ENCODE data around the gene NLRX1. TPM values are rescaled to one million over a fixed set of nuclear protein-coding genes. Genes with fewer than 3 reads are reported as not detected.
A peak's percentile ranks its signal among the peaks of the same experiment; 100 is the strongest.

The NLRX1 gene
- total and polyA plus RNA-seq, 10 of the 15 experiments (the other 5 are each of a cell fraction or from before 2014, with no cell fraction given): 0.85 to 18.5 (median 10.0) TPM

DNA sequence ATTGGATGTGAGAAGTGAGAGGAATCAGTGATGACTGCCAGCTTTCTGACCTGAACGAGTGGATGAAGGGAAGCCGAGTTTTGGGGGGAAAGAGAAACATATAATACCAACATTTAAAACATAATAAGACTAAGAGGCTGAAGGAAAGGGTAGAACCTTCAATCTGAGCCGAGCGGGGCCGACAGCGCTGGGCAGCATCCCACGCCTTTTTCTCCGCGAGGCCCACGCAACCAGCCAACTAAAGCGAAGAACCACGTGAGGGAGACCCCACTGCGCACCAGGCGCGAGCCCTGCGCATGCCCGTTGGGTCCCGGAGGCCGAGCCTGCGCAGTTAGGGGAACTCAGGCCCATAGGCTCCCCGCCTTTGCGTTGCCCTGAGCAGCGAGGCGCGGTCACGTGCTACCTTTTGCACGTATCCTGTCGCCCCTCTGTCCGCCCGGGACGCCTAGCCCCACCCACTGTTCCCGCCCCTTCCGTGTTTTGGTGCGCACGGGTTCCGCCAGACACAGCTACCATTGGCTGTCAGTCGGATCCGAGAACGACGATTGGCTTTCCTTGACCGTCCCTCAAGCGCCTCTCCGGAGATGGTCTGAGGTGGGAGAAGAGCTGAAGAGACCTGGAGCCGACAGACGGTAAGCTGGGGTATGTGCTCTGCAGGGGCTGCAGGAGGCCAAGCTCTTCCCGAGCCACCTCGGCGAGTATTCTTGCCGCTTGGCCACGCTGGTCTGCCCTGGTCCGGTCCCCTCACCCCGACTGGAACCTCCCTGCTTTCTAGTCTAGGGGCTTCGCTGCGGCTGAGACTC, 47.3 kb upstream of the NLRX1 start, which contains the start of gene HINFP (continued):
- TF ChIP-seq, protein P1, sequence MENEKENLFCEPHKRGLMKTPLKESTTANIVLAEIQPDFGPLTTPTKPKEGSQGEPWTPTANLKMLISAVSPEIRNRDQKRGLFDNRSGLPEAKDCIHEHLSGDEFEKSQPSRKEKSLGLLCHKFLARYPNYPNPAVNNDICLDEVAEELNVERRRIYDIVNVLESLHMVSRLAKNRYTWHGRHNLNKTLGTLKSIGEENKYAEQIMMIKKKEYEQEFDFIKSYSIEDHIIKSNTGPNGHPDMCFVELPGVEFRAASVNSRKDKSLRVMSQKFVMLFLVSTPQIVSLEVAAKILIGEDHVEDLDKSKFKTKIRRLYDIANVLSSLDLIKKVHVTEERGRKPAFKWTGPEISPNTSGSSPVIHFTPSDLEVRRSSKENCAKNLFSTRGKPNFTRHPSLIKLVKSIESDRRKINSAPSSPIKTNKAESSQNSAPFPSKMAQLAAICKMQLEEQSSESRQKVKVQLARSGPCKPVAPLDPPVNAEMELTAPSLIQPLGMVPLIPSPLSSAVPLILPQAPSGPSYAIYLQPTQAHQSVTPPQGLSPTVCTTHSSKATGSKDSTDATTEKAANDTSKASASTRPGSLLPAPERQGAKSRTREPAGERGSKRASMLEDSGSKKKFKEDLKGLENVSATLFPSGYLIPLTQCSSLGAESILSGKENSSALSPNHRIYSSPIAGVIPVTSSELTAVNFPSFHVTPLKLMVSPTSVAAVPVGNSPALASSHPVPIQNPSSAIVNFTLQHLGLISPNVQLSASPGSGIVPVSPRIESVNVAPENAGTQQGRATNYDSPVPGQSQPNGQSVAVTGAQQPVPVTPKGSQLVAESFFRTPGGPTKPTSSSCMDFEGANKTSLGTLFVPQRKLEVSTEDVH (IDR thresholded peaks at IDR 0.05; ENCODE audit: low read depth, partially characterized antibody): no peak
- TF ChIP-seq, protein P2, sequence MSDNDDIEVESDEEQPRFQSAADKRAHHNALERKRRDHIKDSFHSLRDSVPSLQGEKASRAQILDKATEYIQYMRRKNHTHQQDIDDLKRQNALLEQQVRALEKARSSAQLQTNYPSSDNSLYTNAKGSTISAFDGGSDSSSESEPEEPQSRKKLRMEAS (IDR thresholded peaks at IDR 0.05; ENCODE audit: low read depth, low read length): peak; percentile 98
- TF ChIP-seq, protein P3, sequence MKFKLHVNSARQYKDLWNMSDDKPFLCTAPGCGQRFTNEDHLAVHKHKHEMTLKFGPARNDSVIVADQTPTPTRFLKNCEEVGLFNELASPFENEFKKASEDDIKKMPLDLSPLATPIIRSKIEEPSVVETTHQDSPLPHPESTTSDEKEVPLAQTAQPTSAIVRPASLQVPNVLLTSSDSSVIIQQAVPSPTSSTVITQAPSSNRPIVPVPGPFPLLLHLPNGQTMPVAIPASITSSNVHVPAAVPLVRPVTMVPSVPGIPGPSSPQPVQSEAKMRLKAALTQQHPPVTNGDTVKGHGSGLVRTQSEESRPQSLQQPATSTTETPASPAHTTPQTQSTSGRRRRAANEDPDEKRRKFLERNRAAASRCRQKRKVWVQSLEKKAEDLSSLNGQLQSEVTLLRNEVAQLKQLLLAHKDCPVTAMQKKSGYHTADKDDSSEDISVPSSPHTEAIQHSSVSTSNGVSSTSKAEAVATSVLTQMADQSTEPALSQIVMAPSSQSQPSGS (IDR thresholded peaks at IDR 0.05; ENCODE audit: low read length): no peak
- 0 out of 2 replicates have a peak, but pooled peaks have one; percentile 15 for TF ChIP-seq TAF1 (IDR thresholded peaks at IDR 0.05; ENCODE audit: borderline replicate concordance, low read depth, low read length)
- peak; percentile 92 for TF ChIP-seq RELA (IDR thresholded peaks at IDR 0.05; ENCODE audit: borderline replicate concordance, partially characterized antibody)
- no peak for TF ChIP-seq RFX5 (IDR thresholded peaks at IDR 0.05; ENCODE audit: low read depth, low read length)
- TF ChIP-seq MEF2B (IDR thresholded peaks at IDR 0.05; ENCODE audit: partially characterized antibody, poor library complexity, severe bottlenecking): peak; percentile 23
- no peak for TF ChIP-seq RAD21 (IDR thresholded peaks at IDR 0.05; ENCODE audit: insufficient read depth, low read depth, low read length)
- TF ChIP-seq HDAC2 (IDR thresholded peaks at IDR 0.05): no peak
- TF ChIP-seq SIN3A (IDR thresholded peaks at IDR 0.05; ENCODE audit: low read depth, low read length): peak; percentile 77
- peak; percentile 94 for TF ChIP-seq SP1 (IDR thresholded peaks at IDR 0.05; ENCODE audit: low read depth, low read length)
- peak; percentile 49; the same call in 1 of the 2 replicates for TF ChIP-seq BMI1 (IDR thresholded peaks at IDR 0.05; ENCODE audit: borderline replicate concordance)
- TF ChIP-seq SMARCA5 (IDR thresholded peaks at IDR 0.05): no peak
- TF ChIP-seq SRF (IDR thresholded peaks at IDR 0.05; ENCODE audit: low read depth in 2 of 2, low read length in 2 of 2): no peak
- no peak for TF ChIP-seq CBX5 (IDR thresholded peaks at IDR 0.05; ENCODE audit: low read depth)
- no peak for TF ChIP-seq SUPT20H (IDR thresholded peaks at IDR 0.05; ENCODE audit: borderline replicate concordance, control insufficient read depth, low read depth, low read length)
- TF ChIP-seq POU2F2 (IDR thresholded peaks at IDR 0.05; ENCODE audit: borderline replicate concordance, low read depth, low read length): no peak
- no peak for TF ChIP-seq SMAD1 (IDR thresholded peaks at IDR 0.05; ENCODE audit: low read depth, partially characterized antibody)
- TF ChIP-seq ZBED1 (IDR thresholded peaks at IDR 0.05; ENCODE audit: borderline replicate concordance): no peak
- no peak for TF ChIP-seq MTA2 (IDR thresholded peaks at IDR 0.05; ENCODE audit: low read depth)
- peak; percentile 85 for TF ChIP-seq DPF2 (IDR thresholded peaks at IDR 0.05)
- TF ChIP-seq ZNF24 (IDR thresholded peaks at IDR 0.05): peak; percentile 23; the same call in 1 of the 2 replicates

Data from GM12878 (cell line).